ENCODE data around the gene NRG3.

NRG3 gene

GRCh38 chr10:82922755-82923154 is 1047.8 kb downstream of the NRG3 start:
- peaks cover 0 to 7% of the 10 kb centered on the region in 2 donors for H3K4me1 ChIP-seq (ENCODE audit: control insufficient read depth in 1 of 2, insufficient read depth in 2 of 2, low read length in 2 of 2)
- no peaks in the 10 kb centered on the region for H3K9me3 ChIP-seq (ENCODE audit: control insufficient read depth in 1 of 2, low read length in 2 of 2)
- H3K27me3 ChIP-seq (ENCODE audit: low read depth, low read length): no peaks in the 10 kb centered on the region
- H3K27ac ChIP-seq (ENCODE audit: low read length): no peak overlapping the region
- no peak overlapping the region for H3K4me3 ChIP-seq (ENCODE audit: low read depth in 1 of 2, low read length in 2 of 2)
- no peaks in the 10 kb centered on the region for H3K36me3 ChIP-seq (ENCODE audit: control insufficient read depth in 1 of 2, insufficient read depth in 2 of 2, low read length in 2 of 2)

GRCh38 chr10:82924711-82925110 is 1049.7 kb downstream of the NRG3 start:
- H3K27me3 ChIP-seq (ENCODE audit: low read depth, low read length): no peaks in the 10 kb centered on the region
- peaks cover 0 to 7% of the 10 kb centered on the region in 2 donors for H3K4me1 ChIP-seq (ENCODE audit: control insufficient read depth in 1 of 2, insufficient read depth in 2 of 2, low read length in 2 of 2)
- no peak overlapping the region for H3K4me3 ChIP-seq (ENCODE audit: low read depth in 1 of 2, low read length in 2 of 2)
- no peaks in the 10 kb centered on the region for H3K9me3 ChIP-seq (ENCODE audit: control insufficient read depth in 1 of 2, low read length in 2 of 2)
- no peaks in the 10 kb centered on the region for H3K36me3 ChIP-seq (ENCODE audit: control insufficient read depth in 1 of 2, insufficient read depth in 2 of 2, low read length in 2 of 2)
- H3K27ac ChIP-seq (ENCODE audit: low read length): no peak overlapping the region

- H3K9me3 ChIP-seq (ENCODE audit: control insufficient read depth in 1 of 2, low read length in 2 of 2): no peaks in the 10 kb centered on the region
- H3K4me1 ChIP-seq (ENCODE audit: control insufficient read depth in 1 of 2, insufficient read depth in 2 of 2, low read length in 2 of 2): peaks cover 0 to 7% of the 10 kb centered on the region in 2 donors
- no peak overlapping the region for H3K27ac ChIP-seq (ENCODE audit: low read length)
- H3K4me3 ChIP-seq (ENCODE audit: low read depth in 1 of 2, low read length in 2 of 2): no peak overlapping the region
- no peaks in the 10 kb centered on the region for H3K27me3 ChIP-seq (ENCODE audit: low read depth, low read length)
- no peaks in the 10 kb centered on the region for H3K36me3 ChIP-seq (ENCODE audit: control insufficient read depth in 1 of 2, insufficient read depth in 2 of 2, low read length in 2 of 2)
These were observed 1050.6 kb downstream of the NRG3 start for GRCh38 chr10:82925547-82925946.

GRCh38 chr10:82932451-82932850 is 1057.5 kb downstream of the NRG3 start:
- Histone ChIP-seq H3K9me3 (ENCODE audit: control insufficient read depth in 1 of 2, low read length in 2 of 2) (no peaks in the 10 kb centered on the region), H3K27ac (ENCODE audit: low read length) (no peak overlapping the region), H3K4me3 (ENCODE audit: low read depth in 1 of 2, low read length in 2 of 2) (no peak overlapping the region), H3K36me3 (ENCODE audit: control insufficient read depth in 1 of 2, insufficient read depth in 2 of 2, low read length in 2 of 2) (no peaks in the 10 kb centered on the region), H3K27me3 (ENCODE audit: low read depth, low read length) (no peaks in the 10 kb centered on the region), H3K4me1 (ENCODE audit: control insufficient read depth in 1 of 2, insufficient read depth in 2 of 2, low read length in 2 of 2) (no peaks in the 10 kb centered on the region)

- H3K27ac ChIP-seq (ENCODE audit: low read length): no peak overlapping the region
- H3K4me1 ChIP-seq (ENCODE audit: control insufficient read depth in 1 of 2, insufficient read depth in 2 of 2, low read length in 2 of 2): no peaks in the 10 kb centered on the region
- H3K9me3 ChIP-seq (ENCODE audit: control insufficient read depth in 1 of 2, low read length in 2 of 2): no peaks in the 10 kb centered on the region
- no peak overlapping the region for H3K4me3 ChIP-seq (ENCODE audit: low read depth in 1 of 2, low read length in 2 of 2)
- no peaks in the 10 kb centered on the region for H3K36me3 ChIP-seq (ENCODE audit: control insufficient read depth in 1 of 2, insufficient read depth in 2 of 2, low read length in 2 of 2)
- H3K27me3 ChIP-seq (ENCODE audit: low read depth, low read length): no peaks in the 10 kb centered on the region
These were observed 1059.4 kb downstream of the NRG3 start for GRCh38 chr10:82934429-82934828.

GRCh38 chr10:82934947-82935346 is 1060.0 kb downstream of the NRG3 start:
- Histone ChIP-seq H3K4me3 (ENCODE audit: low read depth in 1 of 2, low read length in 2 of 2) (no peak overlapping the region), H3K36me3 (ENCODE audit: control insufficient read depth in 1 of 2, insufficient read depth in 2 of 2, low read length in 2 of 2) (no peaks in the 10 kb centered on the region), H3K9me3 (ENCODE audit: control insufficient read depth in 1 of 2, low read length in 2 of 2) (no peaks in the 10 kb centered on the region), H3K27ac (ENCODE audit: low read length) (no peak overlapping the region), H3K4me1 (ENCODE audit: control insufficient read depth in 1 of 2, insufficient read depth in 2 of 2, low read length in 2 of 2) (no peaks in the 10 kb centered on the region), H3K27me3 (ENCODE audit: low read depth, low read length) (no peaks in the 10 kb centered on the region)

GRCh38 chr10:82938331-82938730 is 1063.3 kb downstream of the NRG3 start:
- no peaks in the 10 kb centered on the region for H3K27me3 ChIP-seq (ENCODE audit: low read depth, low read length)
- H3K27ac ChIP-seq (ENCODE audit: low read length): no peak overlapping the region
- H3K4me1 ChIP-seq (ENCODE audit: control insufficient read depth in 1 of 2, insufficient read depth in 2 of 2, low read length in 2 of 2): no peaks in the 10 kb centered on the region
- no peaks in the 10 kb centered on the region for H3K9me3 ChIP-seq (ENCODE audit: control insufficient read depth in 1 of 2, low read length in 2 of 2)
- H3K36me3 ChIP-seq (ENCODE audit: control insufficient read depth in 1 of 2, insufficient read depth in 2 of 2, low read length in 2 of 2): no peaks in the 10 kb centered on the region
- H3K4me3 ChIP-seq (ENCODE audit: low read depth in 1 of 2, low read length in 2 of 2): no peak overlapping the region

- no peaks in the 10 kb centered on the region for H3K4me1 ChIP-seq (ENCODE audit: control insufficient read depth in 1 of 2, insufficient read depth in 2 of 2, low read length in 2 of 2)
- no peak overlapping the region for H3K27ac ChIP-seq (ENCODE audit: low read length)
- peaks cover 0 to 2% of the 10 kb centered on the region in 2 donors for H3K9me3 ChIP-seq (ENCODE audit: control insufficient read depth in 1 of 2, low read length in 2 of 2)
- H3K4me3 ChIP-seq (ENCODE audit: low read depth in 1 of 2, low read length in 2 of 2): no peak overlapping the region
- no peaks in the 10 kb centered on the region for H3K36me3 ChIP-seq (ENCODE audit: control insufficient read depth in 1 of 2, insufficient read depth in 2 of 2, low read length in 2 of 2)
- no peaks in the 10 kb centered on the region for H3K27me3 ChIP-seq (ENCODE audit: low read depth, low read length)
These were observed 1067.5 kb downstream of the NRG3 start for GRCh38 chr10:82942286-82943099.

- H3K4me3 ChIP-seq (ENCODE audit: low read depth in 1 of 2, low read length in 2 of 2): no peak overlapping the region
- H3K4me1 ChIP-seq (ENCODE audit: control insufficient read depth in 1 of 2, insufficient read depth in 2 of 2, low read length in 2 of 2): no peaks in the 10 kb centered on the region
- peaks cover 0 to 2% of the 10 kb centered on the region in 2 donors for H3K9me3 ChIP-seq (ENCODE audit: control insufficient read depth in 1 of 2, low read length in 2 of 2)
- H3K36me3 ChIP-seq (ENCODE audit: control insufficient read depth in 1 of 2, insufficient read depth in 2 of 2, low read length in 2 of 2): no peaks in the 10 kb centered on the region
- H3K27ac ChIP-seq (ENCODE audit: low read length): no peak overlapping the region
- no peaks in the 10 kb centered on the region for H3K27me3 ChIP-seq (ENCODE audit: low read depth, low read length)
These were observed 1068.1 kb downstream of the NRG3 start for GRCh38 chr10:82943142-82943541.

- no peak overlapping the region for H3K27ac ChIP-seq (ENCODE audit: low read length)
These were observed 1075.0 kb downstream of the NRG3 start for GRCh38 chr10:82949816-82950575.

GRCh38 chr10:82953331-82953730 is 1078.3 kb downstream of the NRG3 start:
- no peaks in the 10 kb centered on the region for H3K9me3 ChIP-seq (ENCODE audit: control insufficient read depth in 1 of 2, low read length in 2 of 2)
- H3K36me3 ChIP-seq (ENCODE audit: control insufficient read depth in 1 of 2, insufficient read depth in 2 of 2, low read length in 2 of 2): no peaks in the 10 kb centered on the region
- no peaks in the 10 kb centered on the region for H3K27me3 ChIP-seq (ENCODE audit: low read depth, low read length)
- H3K27ac ChIP-seq (ENCODE audit: low read length): no peak overlapping the region
- no peaks in the 10 kb centered on the region for H3K4me1 ChIP-seq (ENCODE audit: control insufficient read depth in 1 of 2, insufficient read depth in 2 of 2, low read length in 2 of 2)
- no peak overlapping the region for H3K4me3 ChIP-seq (ENCODE audit: low read depth in 1 of 2, low read length in 2 of 2)

More at GRCh38 chr10:82949816-82950575, 1075.0 kb downstream of the NRG3 start:
- no peaks in the 10 kb centered on the region for H3K4me1 ChIP-seq (ENCODE audit: control insufficient read depth in 1 of 2, insufficient read depth in 2 of 2, low read length in 2 of 2)
- no peaks in the 10 kb centered on the region for H3K36me3 ChIP-seq (ENCODE audit: control insufficient read depth in 1 of 2, insufficient read depth in 2 of 2, low read length in 2 of 2)
- H3K9me3 ChIP-seq (ENCODE audit: control insufficient read depth in 1 of 2, low read length in 2 of 2): peaks cover 0 to 1% of the 10 kb centered on the region in 2 donors
- H3K4me3 ChIP-seq (ENCODE audit: low read depth in 1 of 2, low read length in 2 of 2): no peak overlapping the region
- no peaks in the 10 kb centered on the region for H3K27me3 ChIP-seq (ENCODE audit: low read depth, low read length)

Measured in muscle layer of duodenum (tissue), 2 donors.